BLaER1 treated with 17β-estradiol and CSF1 and Interleukin-3, amounts not matched to agents 10 nM and 100 nM (cell line): Measurements from ENCODE around the gene CASZ1.

Experiments
- H3K27ac ChIP-seq, 11 experiments: shearing (Covaris generic); formaldehyde crosslinking; 2 replicates each; pipeline ENCODE4 v1.8.1; 2022
- H3K27me3 ChIP-seq, 11 experiments: shearing (Covaris generic); formaldehyde crosslinking; 2 replicates each; pipeline ENCODE4 v1.8.1; 2022
- H3K36me3 ChIP-seq, 11 experiments: shearing (Covaris generic); formaldehyde crosslinking; 2 replicates each; pipeline ENCODE4 v1.8.1; 2022
- H3K4me1 ChIP-seq, 10 experiments: shearing (Covaris generic); formaldehyde crosslinking; 2 replicates each; pipeline ENCODE4 v1.8.1; 2022
- H3K4me2 ChIP-seq, 11 experiments: shearing (Covaris generic); formaldehyde crosslinking; 2 replicates each; pipeline ENCODE4 v1.8.1; 2022
- H3K4me3 ChIP-seq, 10 experiments: shearing (Covaris generic); formaldehyde crosslinking; 2 replicates each; pipeline ENCODE4 v1.8.1; 2022
- H3K9ac ChIP-seq, 11 experiments: shearing (Covaris generic); formaldehyde crosslinking; 2 replicates each; pipeline ENCODE4 v1.8.1; 2022
- H3K9me3 ChIP-seq, 11 experiments: shearing (Covaris generic); formaldehyde crosslinking; replicated peaks in 1 of 11; 2 replicates each; pipeline ENCODE4 v1.8.1; 2022
- H4K20me1 ChIP-seq, 11 experiments: shearing (Covaris generic); formaldehyde crosslinking; 2 replicates each; pipeline ENCODE4 v1.8.1; 2022
- Cebpa-rat ChIP-seq, 11 experiments: shearing (Covaris generic); IDR thresholded peaks; 2 replicates each; pipeline ENCODE4 v1.8.1; 2022

The CASZ1 gene

GRCh38 chr1:10617318-10617717 lies 179.1 kb downstream of the CASZ1 start:
- H3K4me2 ChIP-seq = no peak overlapping the region
- peaks cover 0 to 63% (median 21%) of the 10 kb centered on the region in 11 experiments; a peak in 14 of 22 replicates for H4K20me1 ChIP-seq
- no peaks in the 10 kb centered on the region for H3K9me3 ChIP-seq
- no peaks in the 10 kb centered on the region for H3K27me3 ChIP-seq
- H3K27ac ChIP-seq = no peak overlapping the region
- TF ChIP-seq Cebpa-rat (IDR thresholded peaks at IDR 0.05) = no peak
- H3K4me1 ChIP-seq = peaks cover 0 to 19% (median 0%) of the 10 kb centered on the region in 10 experiments; a peak in 5 of 20 replicates
- peaks cover 0 to 58% (median 12%) of the 10 kb centered on the region in 11 experiments; a peak in 14 of 22 replicates for H3K36me3 ChIP-seq
- no peak overlapping the region for H3K9ac ChIP-seq
- H3K4me3 ChIP-seq = no peak overlapping the region

GRCh38 chr1:10616696-10617095 lies 179.8 kb downstream of the CASZ1 start:
- Histone ChIP-seq H3K4me1 (peaks cover 0 to 19% (median 0%) of the 10 kb centered on the region in 10 experiments; a peak in 5 of 20 replicates), H3K4me2 (no peak overlapping the region), H3K36me3 (peaks cover 0 to 52% (median 11%) of the 10 kb centered on the region in 11 experiments; a peak in 14 of 22 replicates), H3K27me3 (no peaks in the 10 kb centered on the region), H3K9ac (no peak overlapping the region), H3K9me3 (no peaks in the 10 kb centered on the region), H3K4me3 (no peak overlapping the region), H3K27ac (no peak overlapping the region), H4K20me1 (peaks cover 0 to 57% (median 21%) of the 10 kb centered on the region in 11 experiments; a peak in 14 of 22 replicates)
- TF ChIP-seq Cebpa-rat (IDR thresholded peaks at IDR 0.05) = no peak

GRCh38 chr1:10615932-10616671 lies 180.3 kb downstream of the CASZ1 start:
- Histone ChIP-seq H3K4me3 (no peak overlapping the region), H3K36me3 (peaks cover 0 to 46% (median 11%) of the 10 kb centered on the region in 11 experiments; a peak in 14 of 22 replicates), H3K27me3 (no peaks in the 10 kb centered on the region), H3K9me3 (no peaks in the 10 kb centered on the region), H3K4me2 (no peak overlapping the region), H4K20me1 (peaks cover 0 to 57% (median 21%) of the 10 kb centered on the region in 11 experiments; a peak in 14 of 22 replicates), H3K4me1 (peaks cover 0 to 19% (median 0%) of the 10 kb centered on the region in 10 experiments; a peak in 5 of 20 replicates), H3K9ac (no peak overlapping the region), H3K27ac (no peak overlapping the region)
- TF ChIP-seq Cebpa-rat (IDR thresholded peaks at IDR 0.05) = no peak

GRCh38 chr1:10615332-10615731 lies 181.1 kb downstream of the CASZ1 start:
- Histone ChIP-seq H3K4me2 (peak overlapping the region in 2 of 11 experiments; percentile 56 to 65; a peak in 5 of 22 replicates), H3K27ac (no peak overlapping the region), H3K36me3 (peaks cover 0 to 39% (median 11%) of the 10 kb centered on the region in 11 experiments; a peak in 14 of 22 replicates), H3K9me3 (no peaks in the 10 kb centered on the region), H3K4me1 (peaks cover 0 to 19% (median 0%) of the 10 kb centered on the region in 10 experiments; a peak in 6 of 20 replicates), H3K27me3 (no peaks in the 10 kb centered on the region), H3K4me3 (no peak overlapping the region), H4K20me1 (peaks cover 0 to 57% (median 21%) of the 10 kb centered on the region in 11 experiments; a peak in 14 of 22 replicates), H3K9ac (peak overlapping the region in 2 of 11 experiments; percentile 5 to 6; a peak in 1 of 22 replicates)
- TF ChIP-seq Cebpa-rat (IDR thresholded peaks at IDR 0.05) = no peak

- Histone ChIP-seq H3K4me1 (peaks cover 0 to 19% (median 0%) of the 10 kb centered on the region in 10 experiments; a peak in 6 of 20 replicates), H3K27ac (no peak overlapping the region), H3K4me3 (no peak overlapping the region), H3K36me3 (peaks cover 0 to 36% (median 11%) of the 10 kb centered on the region in 11 experiments; a peak in 15 of 22 replicates), H3K9me3 (no peaks in the 10 kb centered on the region), H3K9ac (peak overlapping the region in 2 of 11 experiments; percentile 5 to 13; a peak in 2 of 22 replicates), H3K27me3 (no peaks in the 10 kb centered on the region), H4K20me1 (peaks cover 0 to 57% (median 21%) of the 10 kb centered on the region in 11 experiments; a peak in 14 of 22 replicates), H3K4me2 (peak overlapping the region in 2 of 11 experiments; percentile 56 to 65; a peak in 4 of 22 replicates)
- no peak for TF ChIP-seq Cebpa-rat (IDR thresholded peaks at IDR 0.05)
Observed at GRCh38 chr1:10614377-10615225, 181.8 kb downstream of the CASZ1 start.

- Histone ChIP-seq H3K9ac (peak overlapping the region in 1 of 11 experiments; percentile 13; a peak in 2 of 22 replicates), H3K4me1 (peaks cover 0 to 19% (median 0%) of the 10 kb centered on the region in 10 experiments; a peak in 6 of 20 replicates), H3K4me3 (no peak overlapping the region), H3K4me2 (no peak overlapping the region), H3K27ac (no peak overlapping the region), H3K36me3 (peaks cover 0 to 43% (median 10%) of the 10 kb centered on the region in 11 experiments; a peak in 15 of 22 replicates), H3K9me3 (no peaks in the 10 kb centered on the region), H4K20me1 (peaks cover 0 to 57% (median 21%) of the 10 kb centered on the region in 11 experiments; a peak in 14 of 22 replicates), H3K27me3 (no peaks in the 10 kb centered on the region)
- TF ChIP-seq Cebpa-rat (IDR thresholded peaks at IDR 0.05) = no peak
Observed at GRCh38 chr1:10613861-10614260, 182.6 kb downstream of the CASZ1 start.

- Histone ChIP-seq H3K9ac (no peak overlapping the region; a peak in 1 of 22 replicates), H3K36me3 (peaks cover 0 to 38% (median 7%) of the 10 kb centered on the region in 11 experiments; a peak in 15 of 22 replicates), H3K4me3 (no peak overlapping the region), H4K20me1 (peaks cover 0 to 53% (median 21%) of the 10 kb centered on the region in 11 experiments; a peak in 14 of 22 replicates), H3K4me1 (peaks cover 0 to 19% (median 0%) of the 10 kb centered on the region in 10 experiments; a peak in 6 of 20 replicates), H3K4me2 (no peak overlapping the region), H3K27ac (no peak overlapping the region), H3K27me3 (no peaks in the 10 kb centered on the region), H3K9me3 (no peaks in the 10 kb centered on the region)
- TF ChIP-seq Cebpa-rat (IDR thresholded peaks at IDR 0.05) = no peak
Observed at GRCh38 chr1:10613340-10613739, 183.1 kb downstream of the CASZ1 start.

GRCh38 chr1:10612436-10613160 lies 183.8 kb downstream of the CASZ1 start:
- Histone ChIP-seq H3K9me3 (no peaks in the 10 kb centered on the region), H3K27ac (no peak overlapping the region), H3K4me2 (no peak overlapping the region)

More at GRCh38 chr1:10612436-10613160, 183.8 kb downstream of the CASZ1 start:
- no peak overlapping the region for H3K4me3 ChIP-seq
- H3K9ac ChIP-seq = no peak overlapping the region
- peaks cover 0 to 51% (median 21%) of the 10 kb centered on the region in 11 experiments; a peak in 14 of 22 replicates for H4K20me1 ChIP-seq
- peaks cover 0 to 19% (median 0%) of the 10 kb centered on the region in 10 experiments; a peak in 6 of 20 replicates for H3K4me1 ChIP-seq
- no peak for TF ChIP-seq Cebpa-rat (IDR thresholded peaks at IDR 0.05)
- H3K27me3 ChIP-seq = no peaks in the 10 kb centered on the region
- H3K36me3 ChIP-seq = peaks cover 0 to 42% (median 6%) of the 10 kb centered on the region in 11 experiments; a peak in 10 of 22 replicates
